Mucosa of descending colon (tissue), 3 donors: Measurements from ENCODE around the gene PDGFA. TPM values are rescaled to one million over a fixed set of nuclear protein-coding genes. Genes with fewer than 3 reads are reported as not detected.

Source experiments
- ATAC-seq: fragments of 200-7000 bp; cut with Tn5 transposase; one replicate; pipeline ENCODE4 v1.9.1; 2020; ENCODE audit warnings: mild to moderate bottlenecking, moderate library complexity
- DNase-seq, 3 donors: peaks; one replicate each; pipeline ENCODE4 v3.0.0-alpha.2; 2020
- H3K36me3 ChIP-seq: fragments of 200-600 bp; one replicate; pipeline ENCODE4 v1.8.0; 2021; ENCODE audit warnings: low read depth, mild to moderate bottlenecking
- H3K4me1 ChIP-seq: fragments of 200-600 bp; one replicate; pipeline ENCODE4 v1.8.0; 2021; ENCODE audit warnings: low read depth, mild to moderate bottlenecking
- H3K4me3 ChIP-seq: fragments of 200-600 bp; one replicate; pipeline ENCODE4 v1.8.0; 2021; ENCODE audit warnings: mild to moderate bottlenecking
- H3K9me3 ChIP-seq: fragments of 200-600 bp; one replicate; pipeline ENCODE4 v1.8.0; 2021; ENCODE audit warnings: mild to moderate bottlenecking
- intact Hi-C, 2 donors: fragments of 100-400 bp; cut with DNase I in 1 of 2; cut with micrococcal nuclease in 1 of 2; formaldehyde crosslinking; loops; one replicate each; pipeline versions ENCODE4 v1.11.0 to v1.11.1; 2022; cut with DNase I, micrococcal nuclease
- total RNA-seq, 3 donors: library from RNA; stranded (reverse); fragmentation: NEBNext Ultra II Directional in 2 of 3; extraction: Animal tissue kit (Norgen Biotek cat#: 25700) in 2 of 3; gene quantifications; one replicate each; pipeline versions ENCODE4 v1.2.1 to v1.2.4, GENCODE V29; 2021 to 2023
- TF ChIP-seq, protein P1 (sequence below): fragments of 200-600 bp; IDR thresholded peaks from one replicate; pipeline ENCODE4 v1.8.0; 2022; ENCODE audit warnings: antibody characterized with exemption, mild to moderate bottlenecking
- donor health status: DM: no; HTN: no; CAD: no; lungs with moderate emphysema.
- donor health status: DM: no; HTN: no; CAD: no.
- donor health status: DM: no; HTN: yes; CAD: no.

Gene PDGFA
- total RNA-seq, 3 donors from 2014 or later = 52.7 to 63.0 (median 57.5) TPM

DNA sequence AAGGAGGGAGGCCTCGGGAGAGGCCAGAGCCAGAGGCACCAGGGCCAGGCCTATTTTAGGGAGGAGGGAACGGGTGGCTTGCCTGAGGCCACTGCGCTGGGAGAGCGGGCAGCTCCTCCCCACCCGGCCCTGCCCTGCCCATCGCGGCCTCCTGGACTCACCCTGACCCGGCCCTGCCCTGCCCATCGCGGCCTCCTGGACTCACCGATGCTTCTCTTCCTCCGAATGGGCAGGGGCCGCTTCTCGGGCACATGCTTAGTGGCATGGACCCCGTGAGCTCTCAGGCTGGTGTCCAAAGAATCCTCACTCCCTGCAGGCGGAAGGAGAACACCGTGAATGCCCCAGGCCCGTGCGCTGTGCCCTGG is 7.5 kb downstream of the PDGFA start:
- Histone ChIP-seq H3K9me3 (no peaks in the 10 kb centered on the region), H3K4me1 (peaks cover 31% of the 10 kb centered on the region), H3K4me3 (no peak overlapping the region), H3K36me3 (no peaks in the 10 kb centered on the region)
- ATAC-seq (peak; percentile 61), DNase-seq (peak in 2 of 3 donors; percentile 65 to 68)
- TF ChIP-seq, protein P1, sequence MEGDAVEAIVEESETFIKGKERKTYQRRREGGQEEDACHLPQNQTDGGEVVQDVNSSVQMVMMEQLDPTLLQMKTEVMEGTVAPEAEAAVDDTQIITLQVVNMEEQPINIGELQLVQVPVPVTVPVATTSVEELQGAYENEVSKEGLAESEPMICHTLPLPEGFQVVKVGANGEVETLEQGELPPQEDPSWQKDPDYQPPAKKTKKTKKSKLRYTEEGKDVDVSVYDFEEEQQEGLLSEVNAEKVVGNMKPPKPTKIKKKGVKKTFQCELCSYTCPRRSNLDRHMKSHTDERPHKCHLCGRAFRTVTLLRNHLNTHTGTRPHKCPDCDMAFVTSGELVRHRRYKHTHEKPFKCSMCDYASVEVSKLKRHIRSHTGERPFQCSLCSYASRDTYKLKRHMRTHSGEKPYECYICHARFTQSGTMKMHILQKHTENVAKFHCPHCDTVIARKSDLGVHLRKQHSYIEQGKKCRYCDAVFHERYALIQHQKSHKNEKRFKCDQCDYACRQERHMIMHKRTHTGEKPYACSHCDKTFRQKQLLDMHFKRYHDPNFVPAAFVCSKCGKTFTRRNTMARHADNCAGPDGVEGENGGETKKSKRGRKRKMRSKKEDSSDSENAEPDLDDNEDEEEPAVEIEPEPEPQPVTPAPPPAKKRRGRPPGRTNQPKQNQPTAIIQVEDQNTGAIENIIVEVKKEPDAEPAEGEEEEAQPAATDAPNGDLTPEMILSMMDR = no peak
- intact Hi-C loops = no loop called here

DNA sequence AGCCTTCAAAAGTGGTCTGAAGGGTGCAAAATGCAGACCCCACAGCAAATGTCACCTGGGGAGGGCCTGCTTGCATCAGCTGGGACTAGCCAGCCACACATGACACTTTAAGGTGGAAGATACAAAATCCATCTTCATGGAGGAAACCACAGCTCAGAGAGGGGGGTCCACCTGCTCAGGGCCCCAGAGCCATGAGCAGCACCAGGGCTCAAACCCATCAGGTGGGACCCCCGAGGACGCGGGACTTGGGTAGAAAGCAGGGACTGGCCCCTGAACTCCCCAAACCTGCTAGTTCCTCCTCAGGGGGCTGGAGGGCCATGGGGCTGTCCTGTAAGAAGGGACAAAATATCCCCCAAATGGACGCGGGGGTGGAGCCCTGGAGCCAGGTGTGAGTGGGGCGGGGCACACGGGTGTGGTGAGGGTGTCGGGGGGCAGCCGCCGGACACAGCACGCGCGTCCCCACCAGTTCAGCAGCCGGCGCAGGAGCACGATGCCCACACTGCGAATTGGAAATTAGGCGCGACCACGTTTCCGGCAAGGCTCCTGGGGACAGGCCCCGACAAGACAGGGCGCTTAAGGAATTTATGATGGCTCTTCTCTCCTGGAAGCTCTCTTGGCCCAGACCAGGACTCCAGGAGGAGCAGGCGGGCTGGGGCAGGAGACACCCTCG is 8.0 kb downstream of the PDGFA start:
- DNase-seq = peak in 2 of 3 donors; percentile 34 to 50
- TF ChIP-seq, protein P1 = no peak
- Histone ChIP-seq H3K36me3 (no peaks in the 10 kb centered on the region), H3K9me3 (no peaks in the 10 kb centered on the region), H3K4me3 (no peak overlapping the region), H3K4me1 (peaks cover 30% of the 10 kb centered on the region)
- intact Hi-C loops = no loop called here
- no peak for ATAC-seq

DNA sequence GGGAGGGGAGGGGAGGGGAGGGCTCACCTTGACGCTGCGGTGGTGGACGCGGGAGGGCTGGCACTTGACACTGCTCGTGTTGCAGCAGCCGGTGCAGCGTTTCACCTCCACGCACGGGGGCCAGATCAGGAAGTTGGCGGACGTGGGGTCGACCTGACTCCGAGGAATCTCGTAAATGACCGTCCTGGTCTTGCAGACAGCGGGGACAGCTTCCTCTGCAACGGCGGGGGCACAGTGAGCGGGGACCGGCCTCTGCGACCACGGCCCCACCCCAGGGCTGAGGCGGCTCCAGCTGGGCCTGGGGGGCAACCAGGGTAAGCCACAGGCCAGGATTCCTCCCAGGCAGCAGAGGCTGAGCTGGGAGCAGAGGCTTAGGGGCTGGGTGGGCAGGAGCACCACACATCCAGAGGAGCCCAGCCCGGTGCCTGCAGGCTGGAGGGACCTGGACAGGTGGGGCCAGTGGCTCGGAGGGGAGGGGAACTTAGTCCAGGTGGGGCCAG is 8.8 kb downstream of the PDGFA start:
- Histone ChIP-seq H3K9me3 (no peaks in the 10 kb centered on the region), H3K4me3 (no peak overlapping the region), H3K36me3 (no peaks in the 10 kb centered on the region), H3K4me1 (peaks cover 27% of the 10 kb centered on the region)
- ATAC-seq (no peak), DNase-seq (peak in 2 of 3 donors; percentile 29 to 43)
- intact Hi-C loops = no loop called here
- TF ChIP-seq, protein P1 = no peak

DNA sequence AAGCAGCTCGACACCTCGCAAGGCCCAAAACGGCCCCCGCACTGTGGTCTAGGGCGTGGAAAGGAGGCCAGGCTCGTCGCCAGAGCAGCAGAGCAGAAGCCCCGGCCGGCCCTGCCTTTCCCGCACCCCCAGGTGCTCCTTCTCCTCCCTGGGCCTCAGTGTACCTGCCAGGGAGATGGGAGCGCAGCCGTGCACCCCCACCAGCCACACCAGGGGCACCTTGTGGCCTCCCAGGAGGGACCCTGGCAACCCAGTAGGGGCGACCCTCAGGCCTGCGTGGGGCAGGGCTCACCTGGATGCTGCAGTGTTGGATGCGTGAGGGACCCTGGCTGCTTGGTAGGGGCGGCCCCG is 9.5 kb downstream of the PDGFA start:
- intact Hi-C loops = no loop called here
- no peak overlapping the region for H3K4me3 ChIP-seq
- DNase-seq (peak in 2 of 3 donors; percentile 29 to 36), ATAC-seq (no peak)
- peaks cover 32% of the 10 kb centered on the region for H3K4me1 ChIP-seq
- H3K36me3 ChIP-seq = no peaks in the 10 kb centered on the region
- TF ChIP-seq, protein P1 = no peak
- no peaks in the 10 kb centered on the region for H3K9me3 ChIP-seq

DNA sequence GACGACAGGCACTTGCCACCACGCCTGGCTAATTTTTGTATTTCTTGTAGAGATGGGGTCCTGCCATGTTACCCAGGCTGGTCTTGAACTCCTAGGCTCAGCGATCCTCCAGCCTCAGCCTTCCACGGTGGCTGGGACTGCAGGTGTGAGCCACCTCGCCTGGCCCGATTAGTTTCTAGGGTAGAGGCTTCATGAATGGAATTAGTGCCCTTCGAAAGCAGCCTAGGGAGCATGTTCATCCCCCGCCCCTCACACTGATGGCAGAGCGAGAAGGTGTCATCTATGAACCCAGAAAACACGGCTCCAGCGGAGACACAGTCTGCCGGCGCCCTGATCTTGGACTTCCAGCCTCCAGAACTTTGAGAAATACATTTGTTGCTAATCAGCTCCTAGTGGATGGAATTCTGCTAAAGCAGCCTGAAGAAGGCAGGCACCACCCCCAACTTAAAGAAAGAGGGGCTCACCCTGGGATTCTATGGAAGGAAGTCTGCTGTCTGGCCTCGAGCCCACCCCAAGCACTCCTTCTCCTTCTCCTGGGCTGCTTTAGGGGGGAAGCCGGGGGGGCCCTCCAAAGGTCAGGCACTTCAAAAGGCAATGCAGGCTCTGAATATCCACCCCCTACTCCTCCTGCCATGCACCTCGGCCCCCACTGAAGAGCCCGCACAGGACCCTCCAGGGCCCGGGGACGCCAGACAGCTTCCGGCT is 10.1 kb downstream of the PDGFA start:
- Histone ChIP-seq H3K4me1 (peaks cover 35% of the 10 kb centered on the region), H3K36me3 (no peaks in the 10 kb centered on the region), H3K9me3 (no peaks in the 10 kb centered on the region), H3K4me3 (no peak overlapping the region)
- intact Hi-C loops = loop anchor here (10.0 kb wide), 2 partner anchors 175 to 185 kb away; no protein-coding TSS in a partner anchor
- TF ChIP-seq, protein P1 = no peak
- DNase-seq (peak in 2 of 3 donors; percentile 23 to 34), ATAC-seq (no peak)
